GM18498 (cell line): Measurements from ENCODE around the gene CUL9.

Experiments used
- ATAC-seq: cut with Tn5 transposase; IDR thresholded peaks from one replicate; pipeline ENCODE4 v1.9.1; 2021; ENCODE audit warnings: mild to moderate bottlenecking, moderate library complexity; ENCODE audit not compliant: unreplicated experiment

CUL9 gene

DNA sequence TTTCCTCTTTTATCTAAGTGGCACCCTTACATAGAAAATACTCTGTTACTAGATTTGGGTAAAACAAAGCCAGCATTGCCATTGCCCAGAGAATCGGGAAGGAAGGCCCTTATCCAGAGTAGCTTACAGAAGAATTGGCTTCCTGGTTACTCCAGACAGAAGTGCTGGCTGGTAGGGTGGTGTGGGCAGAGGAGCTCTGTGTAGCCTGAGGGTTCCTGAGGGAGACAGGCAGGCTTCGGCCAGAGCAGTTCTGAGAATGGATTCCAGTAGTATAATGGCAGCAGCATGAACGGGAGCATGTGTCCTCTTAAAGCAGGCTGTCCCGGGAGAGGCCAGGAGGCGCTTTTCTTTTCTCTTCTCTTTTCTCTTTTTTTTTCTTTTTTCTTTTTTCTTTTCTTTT, 11.9 kb downstream of the CUL9 start:
- no peak for ATAC-seq

DNA sequence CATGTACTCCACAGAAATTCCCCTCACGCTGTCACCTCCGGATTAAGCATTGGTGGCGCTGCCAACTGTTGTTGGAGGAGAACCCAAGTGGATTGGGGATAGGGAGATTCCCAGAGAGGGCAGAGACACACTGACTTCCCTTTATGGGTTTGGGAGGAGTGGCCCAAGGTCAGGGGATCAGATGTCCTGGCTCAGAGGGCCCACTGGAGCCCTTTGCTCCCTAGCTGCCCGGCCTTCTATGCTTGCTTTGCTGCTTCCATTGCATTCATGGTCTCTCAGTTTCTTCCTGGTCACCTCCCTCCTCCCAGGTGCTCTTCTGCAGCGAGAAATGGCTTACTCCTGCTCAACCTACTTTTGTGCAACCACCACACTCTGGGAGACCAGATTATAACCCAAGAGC, 14.3 kb downstream of the CUL9 start:
- no peak for ATAC-seq

DNA sequence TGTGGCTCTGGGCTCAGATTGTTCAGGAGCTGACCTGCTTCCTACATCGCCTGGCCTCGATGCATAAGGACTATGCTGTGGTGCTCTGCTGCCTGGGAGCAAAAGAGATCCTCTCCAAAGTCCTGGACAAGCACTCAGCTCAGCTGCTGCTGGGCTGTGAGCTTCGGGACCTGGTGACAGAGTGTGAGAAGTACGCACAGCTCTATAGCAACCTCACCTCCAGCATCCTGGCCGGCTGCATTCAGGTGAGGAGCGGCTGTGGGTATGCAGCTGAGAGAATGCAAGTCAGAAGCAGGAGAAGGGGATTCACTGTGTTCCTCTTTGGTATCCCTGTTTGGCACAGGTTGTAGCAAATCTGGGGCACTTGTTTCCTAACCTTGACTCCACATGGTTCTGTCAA, 17.9 kb downstream of the CUL9 start:
- ATAC-seq: no peak

DNA sequence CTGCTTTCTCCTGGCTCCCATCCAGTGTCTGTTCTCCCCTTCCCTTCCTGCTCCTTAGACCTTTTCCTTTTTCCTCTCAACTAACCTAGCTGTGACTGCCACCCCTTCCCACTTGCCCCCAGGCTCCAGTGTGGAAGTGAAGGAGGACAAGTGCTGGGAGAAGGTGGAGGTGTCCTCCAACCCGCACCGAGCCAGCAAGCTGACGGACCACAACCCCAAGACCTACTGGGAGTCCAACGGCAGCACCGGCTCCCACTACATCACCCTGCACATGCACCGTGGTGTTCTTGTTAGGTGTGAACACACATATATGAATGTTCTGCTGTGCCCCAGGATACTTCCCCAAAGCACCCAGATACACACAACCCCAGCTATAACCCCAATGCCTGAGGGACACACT, 18.5 kb downstream of the CUL9 start:
- no peak for ATAC-seq

DNA sequence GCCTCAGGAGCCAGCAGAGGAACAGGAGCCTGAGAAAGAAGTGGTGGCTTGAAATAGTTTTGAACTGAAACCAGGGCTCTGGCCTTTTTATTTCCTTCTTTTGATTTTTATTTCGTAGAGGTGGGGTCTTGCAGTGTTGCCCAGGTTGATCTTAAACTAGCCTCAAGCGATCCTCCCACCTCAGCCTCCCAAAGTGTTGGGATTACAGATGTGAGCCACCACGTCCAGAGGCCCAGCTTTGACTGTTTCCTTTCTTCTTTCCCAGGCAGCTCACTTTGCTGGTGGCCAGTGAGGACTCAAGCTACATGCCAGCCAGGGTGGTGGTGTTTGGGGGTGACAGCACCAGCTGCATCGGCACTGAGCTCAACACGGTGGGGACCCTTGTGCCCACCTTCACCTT, 20.5 kb downstream of the CUL9 start:
- ATAC-seq: no peak

DNA sequence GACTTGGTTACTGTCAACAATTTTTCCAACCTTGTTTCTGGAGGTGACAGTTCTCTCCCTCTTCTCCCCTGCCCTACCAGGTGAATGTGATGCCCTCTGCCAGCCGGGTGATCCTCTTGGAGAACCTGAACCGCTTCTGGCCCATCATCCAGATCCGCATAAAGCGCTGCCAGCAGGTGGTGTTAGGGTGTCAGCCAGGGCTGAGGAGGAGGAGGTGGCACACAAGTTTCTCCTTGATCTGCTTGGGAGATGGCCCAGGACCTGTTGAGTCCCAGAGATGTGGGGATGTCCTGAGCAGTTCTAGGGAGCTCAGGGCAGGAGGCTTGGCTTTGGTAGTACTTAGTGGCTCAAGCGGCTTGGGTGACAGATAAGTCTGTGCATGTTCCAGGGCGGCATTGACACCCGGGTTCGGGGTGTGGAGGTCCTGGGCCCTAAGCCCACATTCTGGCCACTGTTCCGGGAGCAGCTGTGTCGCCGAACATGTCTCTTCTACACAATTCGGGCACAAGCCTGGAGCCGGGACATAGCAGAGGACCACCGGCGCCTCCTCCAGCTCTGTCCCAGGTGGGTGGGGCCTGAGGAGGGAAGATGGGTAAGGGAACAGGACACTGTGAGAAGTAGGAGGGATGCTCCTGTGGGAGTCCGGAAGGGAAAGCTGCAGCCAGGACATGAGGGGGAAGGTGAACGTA, 21.2 kb downstream of the CUL9 start:
- ATAC-seq: no peak

DNA sequence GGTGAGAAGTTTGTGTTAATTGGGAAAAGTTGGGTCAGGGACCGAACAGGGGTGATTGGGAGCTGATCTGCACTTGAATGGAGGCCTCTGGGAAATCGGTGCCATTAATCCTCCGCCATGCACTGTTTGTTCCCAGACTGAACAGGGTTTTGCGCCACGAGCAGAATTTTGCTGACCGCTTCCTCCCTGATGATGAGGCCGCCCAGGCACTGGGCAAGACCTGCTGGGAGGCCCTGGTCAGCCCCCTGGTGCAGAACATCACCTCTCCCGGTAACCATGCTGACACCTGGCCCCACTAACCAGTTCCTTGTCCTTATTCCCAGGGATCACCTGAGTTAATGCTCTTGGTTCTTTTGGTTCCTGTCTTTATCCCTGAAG, 21.7 kb downstream of the CUL9 start:
- ATAC-seq: no peak

DNA sequence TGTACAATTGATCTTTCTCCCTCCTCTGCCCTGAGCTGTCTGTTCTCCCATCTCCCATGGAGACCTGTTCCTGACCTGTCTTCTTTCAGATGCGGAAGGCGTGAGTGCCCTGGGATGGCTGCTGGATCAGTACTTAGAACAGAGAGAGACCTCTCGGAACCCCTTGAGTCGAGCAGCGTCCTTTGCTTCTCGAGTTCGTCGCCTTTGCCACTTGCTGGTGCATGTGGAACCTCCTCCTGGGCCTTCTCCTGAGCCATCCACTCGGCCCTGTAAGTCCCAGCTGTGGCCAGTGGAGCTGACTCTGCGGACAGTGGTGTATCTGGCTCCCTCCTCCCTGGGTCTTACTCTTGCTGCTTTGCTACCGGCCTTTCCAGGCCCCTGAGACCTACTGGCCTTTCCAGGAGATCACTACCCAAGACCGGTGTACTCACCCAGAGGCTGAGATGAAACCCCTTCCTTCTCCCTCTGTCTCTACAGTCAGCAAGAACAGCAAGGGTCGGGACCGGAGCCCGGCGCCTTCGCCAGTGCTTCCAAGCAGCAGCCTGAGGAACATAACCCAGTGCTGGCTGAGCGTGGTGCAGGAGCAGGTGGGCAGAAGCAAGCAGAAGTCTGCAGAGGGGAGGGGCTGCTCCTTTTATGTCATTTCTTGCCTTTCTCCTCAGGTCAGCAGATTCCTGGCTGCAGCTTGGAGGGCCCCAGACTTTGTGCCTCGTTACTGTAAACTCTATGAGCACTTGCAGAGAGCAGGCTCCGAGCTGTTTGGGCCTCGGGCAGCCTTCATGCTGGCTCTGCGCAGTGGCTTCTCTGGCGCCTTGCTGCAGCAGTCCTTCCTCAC, 22.5 kb downstream of the CUL9 start:
- ATAC-seq: no peak

DNA sequence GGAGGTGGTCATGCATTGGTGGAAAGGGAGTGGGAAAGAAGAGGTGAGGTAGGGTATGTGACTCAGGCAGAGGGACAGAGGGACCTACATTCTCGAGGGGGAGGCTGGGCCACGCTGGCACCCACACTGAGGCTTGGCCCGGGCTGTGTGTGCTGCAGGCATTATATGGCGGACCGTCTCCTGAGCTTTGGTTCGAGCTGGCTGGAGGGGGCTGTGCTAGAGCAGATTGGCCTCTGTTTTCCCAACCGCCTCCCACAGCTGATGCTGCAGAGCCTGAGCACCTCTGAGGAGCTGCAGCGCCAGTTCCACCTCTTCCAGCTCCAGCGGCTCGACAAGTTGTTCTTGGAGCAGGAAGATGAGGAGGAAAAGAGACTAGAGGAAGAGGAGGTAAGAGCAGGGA, 23.9 kb downstream of the CUL9 start:
- ATAC-seq: no peak

DNA sequence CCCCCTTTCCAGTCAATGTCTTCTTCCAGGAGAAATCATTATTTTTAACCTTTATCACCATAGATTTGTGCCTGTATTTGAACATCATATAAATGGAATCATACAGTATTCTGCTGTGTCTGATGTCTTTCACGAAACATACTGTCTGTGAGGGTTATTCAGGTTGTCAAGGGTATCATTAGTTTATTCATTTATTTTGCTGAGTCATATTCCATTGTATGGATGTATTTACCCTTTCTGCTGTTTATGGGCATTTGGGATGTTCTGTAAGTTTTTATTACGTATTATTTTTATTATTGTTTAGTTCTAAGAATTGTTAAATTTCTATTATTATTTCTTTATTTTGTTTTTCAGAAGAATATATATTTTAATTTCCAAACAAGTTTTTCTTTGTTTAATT, 25.3 kb downstream of the CUL9 start:
- ATAC-seq: no peak

DNA sequence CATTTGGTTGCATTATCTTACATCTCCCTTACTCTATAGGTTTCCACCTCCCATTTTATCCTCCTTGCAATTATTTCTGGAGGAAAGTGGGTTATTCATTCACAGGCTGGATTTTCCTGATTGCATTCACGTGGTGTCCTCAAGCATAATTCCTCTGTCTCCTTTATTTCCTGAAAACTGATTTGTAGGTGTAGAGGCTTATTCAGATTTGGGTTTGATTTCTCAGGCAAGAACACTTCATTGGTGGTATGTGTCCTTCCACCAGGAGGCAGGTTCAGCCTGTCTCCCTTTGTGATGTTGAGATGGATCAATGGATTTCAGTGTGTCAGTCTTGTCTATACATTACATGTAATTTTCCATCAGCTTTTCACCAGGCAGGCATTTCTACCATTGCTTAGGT, 30.0 kb downstream of the CUL9 start:
- no peak for ATAC-seq

DNA sequence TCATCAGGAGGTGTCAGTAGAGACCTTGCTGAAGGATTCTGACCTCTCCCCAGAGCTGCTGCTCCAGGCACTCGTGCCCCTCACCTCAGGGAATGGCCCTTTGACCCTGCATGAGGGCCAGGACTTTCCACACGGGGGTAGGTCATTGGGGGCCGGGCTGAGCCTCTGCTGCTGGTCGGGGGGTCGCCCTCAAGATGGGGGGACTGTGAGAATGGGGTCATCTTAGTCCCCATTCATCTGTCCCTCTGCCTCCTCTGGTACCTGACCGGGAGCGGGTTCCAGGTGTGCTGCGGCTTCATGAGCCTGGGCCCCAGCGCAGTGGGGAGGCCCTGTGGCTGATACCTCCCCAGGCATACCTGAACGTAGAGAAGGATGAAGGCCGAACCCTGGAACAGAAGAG, 31.4 kb downstream of the CUL9 start:
- no peak for ATAC-seq

DNA sequence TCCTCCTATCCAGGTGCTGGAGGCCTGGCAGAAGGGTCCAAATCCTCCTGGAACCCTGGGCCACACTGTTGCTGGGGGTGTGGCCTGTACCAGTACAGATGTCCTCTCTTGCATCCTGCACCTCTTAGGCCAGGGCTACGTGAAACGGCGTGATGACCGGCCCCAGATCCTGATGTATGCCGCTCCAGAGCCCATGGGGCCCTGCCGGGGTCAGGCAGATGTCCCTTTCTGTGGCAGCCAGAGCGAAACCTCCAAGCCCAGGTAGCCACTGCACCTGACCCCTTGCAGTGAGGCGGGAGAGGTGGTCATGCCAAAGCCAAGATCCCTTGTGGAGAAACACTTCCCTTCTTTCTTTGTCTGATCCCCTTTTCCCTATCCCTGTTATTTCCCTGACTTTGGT, 33.1 kb downstream of the CUL9 start:
- ATAC-seq: no peak

DNA sequence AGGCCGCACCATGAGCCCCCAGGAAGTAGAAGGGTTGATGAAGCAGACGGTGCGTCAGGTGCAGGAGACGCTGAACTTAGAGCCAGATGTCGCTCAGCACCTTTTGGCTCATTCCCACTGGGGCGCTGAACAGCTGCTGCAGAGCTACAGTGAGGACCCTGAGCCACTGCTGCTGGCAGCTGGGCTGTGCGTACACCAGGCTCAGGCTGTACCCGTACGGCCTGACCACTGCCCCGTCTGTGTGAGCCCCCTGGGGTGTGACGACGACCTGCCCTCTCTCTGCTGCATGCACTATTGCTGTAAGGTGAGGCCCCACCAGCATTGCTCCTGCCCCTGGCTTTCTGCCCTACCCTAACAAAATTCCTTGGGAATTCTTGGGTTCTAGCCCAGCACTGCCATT, 34.2 kb downstream of the CUL9 start:
- no peak for ATAC-seq

DNA sequence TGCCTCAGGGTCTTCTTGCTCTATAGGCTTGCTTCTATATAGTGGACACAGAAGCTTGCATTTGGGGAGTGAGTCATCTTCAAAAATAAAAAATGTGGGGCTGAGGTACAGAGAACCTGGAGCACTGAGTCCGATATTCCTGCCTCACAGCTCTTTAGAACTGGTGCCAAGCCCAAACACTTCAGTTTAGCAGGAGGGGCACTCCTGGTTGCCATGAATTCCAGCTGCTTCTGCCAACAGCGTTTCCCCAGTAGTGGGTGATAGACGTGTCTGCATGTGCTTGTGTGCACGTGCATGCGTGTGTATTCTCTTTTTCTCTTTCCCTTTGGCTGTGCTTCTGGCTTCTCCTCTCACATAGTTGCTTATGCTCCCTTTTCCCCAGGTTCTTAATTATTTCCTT, 35.4 kb downstream of the CUL9 start:
- no peak for ATAC-seq

DNA sequence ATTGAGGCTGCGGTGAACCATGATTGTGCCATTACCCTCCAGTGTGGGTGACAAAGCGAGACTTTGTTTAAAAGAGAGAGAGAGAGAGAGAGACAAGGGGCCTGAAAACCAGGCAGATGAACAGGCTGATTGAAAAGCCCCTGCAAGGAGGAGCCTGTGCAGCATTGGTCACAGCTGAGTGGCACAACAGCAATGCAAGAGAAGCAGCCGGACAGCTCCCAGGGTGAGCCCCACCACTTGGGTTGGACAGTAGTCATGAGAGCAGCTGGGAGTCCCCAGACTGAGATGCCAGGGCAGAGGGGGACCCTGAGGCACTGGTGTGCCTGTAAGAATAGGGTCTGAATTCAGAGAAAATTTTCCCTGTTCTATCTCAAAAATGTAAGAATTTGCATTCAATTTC, 37.1 kb downstream of the CUL9 start:
- ATAC-seq: no peak

DNA sequence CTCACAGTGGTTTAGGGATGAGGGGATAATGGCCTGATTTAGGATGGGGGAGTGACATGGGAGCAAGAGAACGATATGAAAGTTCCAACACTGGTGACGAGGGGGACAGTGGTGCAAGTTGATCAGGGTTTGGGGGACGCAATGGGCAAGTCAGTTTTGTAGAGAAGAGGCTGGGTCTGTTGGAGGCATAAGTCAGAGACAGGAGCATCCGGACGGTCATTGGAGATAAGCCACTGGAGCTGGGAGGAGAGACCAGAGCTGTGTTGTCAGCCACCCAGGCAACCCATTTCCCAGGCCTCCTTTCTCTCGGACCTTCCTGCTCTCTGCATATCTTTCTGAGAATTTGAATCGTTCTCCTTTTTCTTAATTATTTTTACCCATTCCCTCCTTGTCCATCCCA, 37.8 kb downstream of the CUL9 start:
- ATAC-seq: no peak

DNA sequence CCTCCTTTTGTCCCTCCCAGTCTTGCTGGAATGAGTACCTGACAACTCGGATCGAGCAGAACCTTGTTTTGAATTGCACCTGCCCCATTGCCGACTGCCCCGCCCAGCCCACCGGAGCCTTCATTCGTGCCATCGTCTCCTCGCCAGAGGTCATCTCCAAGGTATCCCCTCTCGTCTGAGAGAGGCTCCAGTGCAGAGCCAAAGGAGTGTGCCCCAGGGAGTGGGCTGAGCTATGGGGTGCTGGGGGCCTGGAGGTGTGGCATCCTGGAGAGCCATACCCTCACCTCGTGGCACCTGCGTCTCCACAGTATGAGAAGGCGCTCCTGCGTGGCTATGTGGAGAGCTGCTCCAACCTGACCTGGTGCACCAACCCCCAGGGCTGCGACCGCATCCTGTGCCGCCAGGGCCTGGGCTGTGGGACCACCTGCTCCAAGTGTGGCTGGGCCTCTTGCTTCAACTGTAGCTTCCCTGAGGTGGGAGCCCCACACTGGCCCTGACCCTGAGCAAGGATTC, 38.5 kb downstream of the CUL9 start:
- ATAC-seq: no peak

DNA sequence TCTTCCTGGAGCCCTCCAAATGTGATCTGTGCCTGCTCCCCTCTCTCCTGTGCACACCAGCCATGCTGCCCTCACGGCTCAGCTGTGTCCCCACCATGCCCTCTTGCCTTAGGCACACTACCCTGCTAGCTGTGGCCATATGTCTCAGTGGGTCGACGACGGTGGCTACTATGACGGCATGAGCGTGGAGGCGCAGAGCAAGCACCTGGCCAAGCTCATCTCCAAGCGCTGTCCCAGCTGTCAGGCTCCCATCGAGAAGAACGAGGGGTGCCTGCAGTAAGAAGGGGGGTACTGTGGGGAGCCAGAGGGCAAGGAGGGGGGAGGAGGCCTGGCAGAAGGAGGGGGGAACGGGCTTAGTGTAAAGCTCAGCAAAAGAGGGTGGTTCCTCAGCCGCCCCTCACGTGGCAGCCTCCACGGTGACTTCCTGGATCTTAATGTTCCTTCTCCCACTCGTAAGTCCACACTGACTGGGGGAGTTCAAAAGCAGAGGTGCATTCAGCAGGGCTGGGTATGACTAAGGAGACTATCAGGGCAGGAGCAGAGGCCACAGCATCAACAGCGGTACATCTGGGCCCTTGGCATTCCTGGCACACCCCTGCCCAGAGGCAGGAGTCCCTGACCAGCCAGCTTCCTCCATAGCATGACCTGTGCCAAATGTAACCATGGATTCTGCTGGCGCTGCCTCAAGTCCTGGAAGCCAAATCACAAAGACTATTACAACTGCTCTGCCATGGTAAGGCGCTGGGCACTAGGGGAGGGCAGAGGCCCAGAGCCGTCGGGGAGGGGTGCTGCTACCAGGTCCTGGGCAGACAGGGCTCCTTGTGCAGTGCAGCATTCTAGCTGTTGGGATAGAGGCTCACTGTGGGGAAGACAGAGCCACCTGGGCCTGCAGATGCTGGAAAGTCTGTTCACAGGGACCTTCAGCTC, 39.3 kb downstream of the CUL9 start:
- ATAC-seq: no peak

DNA sequence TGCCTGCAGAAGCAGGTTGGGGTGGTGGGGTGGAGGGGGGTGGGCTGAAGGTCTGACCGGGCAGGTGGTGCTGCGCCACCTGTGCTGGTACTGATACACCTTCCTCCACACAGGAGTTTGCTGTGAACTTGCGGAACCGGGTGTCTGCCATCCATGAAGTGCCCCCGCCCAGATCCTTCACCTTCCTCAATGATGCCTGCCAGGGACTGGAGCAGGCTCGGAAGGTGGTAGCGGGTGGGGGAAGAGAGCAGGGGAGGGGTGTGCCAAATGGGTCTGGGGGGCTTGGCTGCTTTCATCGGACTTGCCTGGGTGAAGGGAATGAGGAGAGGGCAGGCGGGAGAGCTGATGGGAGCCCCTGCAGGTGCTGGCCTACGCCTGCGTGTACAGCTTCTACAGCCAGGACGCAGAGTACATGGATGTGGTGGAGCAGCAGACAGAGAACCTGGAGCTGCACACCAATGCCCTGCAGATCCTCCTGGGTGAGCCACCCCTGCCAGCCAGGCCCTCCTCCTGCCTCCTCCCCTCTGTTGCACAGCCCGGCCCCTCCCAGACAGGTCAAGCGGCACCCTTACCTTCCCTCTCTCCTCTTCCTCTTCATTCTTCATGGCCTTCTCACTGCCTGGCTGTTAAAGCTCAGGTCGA, 40.5 kb downstream of the CUL9 start:
- ATAC-seq: no peak

DNA sequence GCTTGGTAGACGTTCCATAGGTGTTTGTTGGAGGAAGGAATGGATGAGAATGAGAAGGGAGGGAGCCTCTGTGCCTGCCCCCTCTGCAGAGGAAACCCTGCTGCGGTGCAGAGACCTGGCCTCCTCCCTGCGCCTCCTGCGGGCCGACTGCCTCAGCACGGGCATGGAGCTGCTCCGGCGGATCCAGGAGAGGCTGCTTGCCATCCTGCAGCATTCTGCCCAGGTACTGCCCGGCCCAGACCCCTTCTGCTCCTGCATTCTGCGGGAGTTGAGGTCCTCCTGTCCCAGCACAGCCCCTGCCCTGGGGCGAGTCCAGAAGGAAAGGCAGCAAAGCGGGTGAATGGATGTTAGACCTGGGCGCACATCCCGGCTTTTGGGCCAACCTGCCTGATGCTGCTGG, 41.2 kb downstream of the CUL9 start:
- no peak for ATAC-seq
